Measurements from ENCODE around the gene ARSJ. TPM values are rescaled to one million over a fixed set of nuclear protein-coding genes. Genes with fewer than 3 reads are reported as not detected.

ARSJ gene
- total RNA-seq, 1 experiment from 2014 or later: not detected

DNA sequence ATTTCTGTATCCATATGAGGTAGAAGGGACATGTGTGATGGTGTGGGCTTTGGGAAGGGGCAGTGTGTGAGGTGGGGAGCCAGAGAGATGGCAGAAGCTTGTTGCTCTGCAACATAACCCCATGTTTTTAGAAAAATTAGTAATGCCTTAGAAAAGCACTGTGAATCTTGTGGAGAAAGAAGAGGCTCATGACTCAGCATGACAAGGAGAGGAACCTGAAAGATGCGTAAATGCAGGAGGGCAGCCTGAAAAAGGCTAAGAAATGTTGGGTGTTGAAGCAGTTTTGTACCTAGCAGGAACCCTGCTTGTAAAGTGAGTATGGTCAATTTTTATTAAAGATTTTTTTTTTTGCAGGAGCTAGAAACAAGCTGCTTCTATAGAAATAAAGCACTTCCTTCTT, 59.8 kb downstream of the ARSJ start:
- no peak overlapping the region for H3K4me2 ChIP-seq (ENCODE audit: low read depth, low read length, poor library complexity, severe bottlenecking)
- no peaks in the 10 kb centered on the region for H3K4me1 ChIP-seq (ENCODE audit: low read length)
- no peaks in the 10 kb centered on the region for H3K9me3 ChIP-seq (ENCODE audit: low read length)
- no peaks in the 10 kb centered on the region for H3K27me3 ChIP-seq (ENCODE audit: low read length)
- no peak overlapping the region for H3K9ac ChIP-seq (ENCODE audit: low read length)
- no peak overlapping the region for H2AFZ ChIP-seq (ENCODE audit: low read length)
- H3K36me3 ChIP-seq (ENCODE audit: insufficient read depth, low read length): no peaks in the 10 kb centered on the region
- H4K20me1 ChIP-seq (ENCODE audit: insufficient read depth, low read depth, low read length): no peaks in the 10 kb centered on the region
- H3K27ac ChIP-seq (ENCODE audit: low read length): no peak overlapping the region
- H3K79me2 ChIP-seq (ENCODE audit: low read length): no peaks in the 10 kb centered on the region
- no peaks in the 10 kb centered on the region for H3K9me2 ChIP-seq (replicated peaks; ENCODE audit: insufficient read depth, low read length)
- DNase-seq: no peak
- H3K4me3 ChIP-seq (ENCODE audit: low read length): no peak overlapping the region

DNA sequence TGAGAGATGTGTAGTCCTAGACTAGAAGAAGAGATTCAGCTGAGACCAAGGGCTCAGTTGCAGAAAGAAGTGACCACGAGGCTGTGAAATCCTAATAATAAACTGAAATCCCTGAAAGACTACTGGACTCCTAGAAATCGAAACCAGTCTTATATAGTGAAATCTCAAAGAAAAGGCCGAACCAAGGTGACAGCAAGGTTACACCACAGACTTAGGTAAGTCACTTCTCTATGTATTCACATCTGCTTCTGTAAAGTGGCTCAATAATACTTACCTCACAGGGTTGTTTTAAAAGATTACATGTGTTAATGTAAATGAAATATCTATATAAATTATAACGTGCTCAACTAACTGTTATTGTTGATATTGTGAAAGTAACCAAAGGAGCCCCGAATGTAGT, 60.3 kb downstream of the ARSJ start:
- Histone ChIP-seq H3K36me3 (ENCODE audit: insufficient read depth, low read length) (no peaks in the 10 kb centered on the region), H3K27me3 (ENCODE audit: low read length) (no peaks in the 10 kb centered on the region), H3K4me2 (ENCODE audit: low read depth, low read length, poor library complexity, severe bottlenecking) (no peak overlapping the region), H3K4me1 (ENCODE audit: low read length) (no peaks in the 10 kb centered on the region), H3K9me3 (ENCODE audit: low read length) (no peaks in the 10 kb centered on the region), H4K20me1 (ENCODE audit: insufficient read depth, low read depth, low read length) (no peaks in the 10 kb centered on the region), H3K4me3 (ENCODE audit: low read length) (no peak overlapping the region), H3K9me2 (replicated peaks; ENCODE audit: insufficient read depth, low read length) (no peaks in the 10 kb centered on the region), H2AFZ (ENCODE audit: low read length) (no peak overlapping the region), H3K9ac (ENCODE audit: low read length) (no peak overlapping the region), H3K27ac (ENCODE audit: low read length) (no peak overlapping the region), H3K79me2 (ENCODE audit: low read length) (no peaks in the 10 kb centered on the region)
- DNase-seq: no peak

DNA sequence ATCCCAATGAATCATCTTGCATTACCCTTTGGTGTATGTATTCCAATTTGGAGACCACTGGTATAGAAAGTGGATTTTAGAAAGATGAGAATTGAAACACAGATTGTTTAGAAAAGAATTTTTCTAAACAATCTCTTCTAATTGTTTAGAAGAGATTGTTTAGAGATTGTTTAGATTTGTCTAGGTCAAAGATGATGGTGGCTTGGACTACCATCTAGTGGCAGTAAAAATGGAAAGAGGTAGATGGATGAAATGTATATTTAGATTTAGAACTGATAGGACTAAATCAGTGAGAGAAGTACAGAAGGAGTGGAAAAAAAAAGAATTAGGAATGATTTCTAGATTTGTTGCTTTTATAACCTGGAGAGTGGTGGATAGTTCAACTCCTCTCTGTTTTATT, 70.6 kb downstream of the ARSJ start:
- H3K27me3 ChIP-seq (ENCODE audit: low read length): no peaks in the 10 kb centered on the region
- no peak overlapping the region for H3K4me2 ChIP-seq (ENCODE audit: low read depth, low read length, poor library complexity, severe bottlenecking)
- no peak overlapping the region for H3K9ac ChIP-seq (ENCODE audit: low read length)
- no peaks in the 10 kb centered on the region for H4K20me1 ChIP-seq (ENCODE audit: insufficient read depth, low read depth, low read length)
- no peaks in the 10 kb centered on the region for H3K9me2 ChIP-seq (replicated peaks; ENCODE audit: insufficient read depth, low read length)
- no peaks in the 10 kb centered on the region for H3K4me1 ChIP-seq (ENCODE audit: low read length)
- no peak overlapping the region for H3K4me3 ChIP-seq (ENCODE audit: low read length)
- H3K36me3 ChIP-seq (ENCODE audit: insufficient read depth, low read length): no peaks in the 10 kb centered on the region
- H3K27ac ChIP-seq (ENCODE audit: low read length): no peak overlapping the region
- no peak for DNase-seq
- H3K79me2 ChIP-seq (ENCODE audit: low read length): no peaks in the 10 kb centered on the region
- H3K9me3 ChIP-seq (ENCODE audit: low read length): no peaks in the 10 kb centered on the region
- no peak overlapping the region for H2AFZ ChIP-seq (ENCODE audit: low read length)

DNA sequence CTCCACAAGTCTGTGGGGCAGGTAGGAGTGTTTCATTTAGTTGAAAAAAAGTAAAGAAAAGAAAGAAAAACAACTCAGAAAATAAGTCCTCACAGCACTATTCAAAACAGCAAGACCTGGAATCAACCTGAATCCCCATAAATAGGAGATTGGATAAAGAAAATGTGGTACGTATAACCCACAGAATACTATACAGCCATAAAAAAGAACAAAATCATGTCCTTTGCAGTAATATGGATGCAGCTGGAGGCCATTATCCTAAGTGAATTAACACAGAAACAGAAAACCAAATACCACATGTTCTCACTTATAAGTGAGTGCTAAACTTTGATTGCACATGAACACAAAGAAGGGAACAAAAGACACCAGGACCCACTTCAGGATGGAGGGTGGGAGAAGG, 71.9 kb downstream of the ARSJ start:
- H3K4me3 ChIP-seq (ENCODE audit: low read length): no peak overlapping the region
- H3K9me3 ChIP-seq (ENCODE audit: low read length): no peaks in the 10 kb centered on the region
- H3K79me2 ChIP-seq (ENCODE audit: low read length): no peaks in the 10 kb centered on the region
- H2AFZ ChIP-seq (ENCODE audit: low read length): no peak overlapping the region
- H3K9ac ChIP-seq (ENCODE audit: low read length): no peak overlapping the region
- no peak for DNase-seq
- no peaks in the 10 kb centered on the region for H3K4me1 ChIP-seq (ENCODE audit: low read length)
- H4K20me1 ChIP-seq (ENCODE audit: insufficient read depth, low read depth, low read length): no peaks in the 10 kb centered on the region
- no peak overlapping the region for H3K4me2 ChIP-seq (ENCODE audit: low read depth, low read length, poor library complexity, severe bottlenecking)
- no peaks in the 10 kb centered on the region for H3K9me2 ChIP-seq (replicated peaks; ENCODE audit: insufficient read depth, low read length)
- no peaks in the 10 kb centered on the region for H3K36me3 ChIP-seq (ENCODE audit: insufficient read depth, low read length)
- no peak overlapping the region for H3K27ac ChIP-seq (ENCODE audit: low read length)
- no peaks in the 10 kb centered on the region for H3K27me3 ChIP-seq (ENCODE audit: low read length)

DNA sequence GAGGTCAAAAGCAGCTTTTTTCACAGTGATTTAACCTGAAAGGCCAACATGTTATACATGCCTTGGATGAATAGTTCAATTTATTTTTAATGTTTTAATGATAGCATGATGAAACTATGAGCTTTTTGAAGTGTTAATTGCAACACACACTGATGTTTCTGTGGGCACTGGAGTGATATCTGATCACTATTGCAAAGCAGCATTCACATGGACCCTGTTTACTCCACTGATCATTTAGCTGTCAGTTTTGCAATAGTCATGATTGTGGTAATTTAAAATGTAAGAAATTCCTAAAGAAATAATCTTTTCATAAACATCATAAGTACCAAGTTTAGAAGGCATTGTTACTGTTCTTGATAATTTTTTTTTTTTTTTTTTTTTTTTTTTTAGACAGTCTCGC, 74.1 kb downstream of the ARSJ start:
- Histone ChIP-seq H3K9ac (ENCODE audit: low read length) (no peak overlapping the region), H2AFZ (ENCODE audit: low read length) (no peak overlapping the region), H3K4me2 (ENCODE audit: low read depth, low read length, poor library complexity, severe bottlenecking) (no peak overlapping the region), H3K4me1 (ENCODE audit: low read length) (no peaks in the 10 kb centered on the region), H3K4me3 (ENCODE audit: low read length) (no peak overlapping the region), H3K79me2 (ENCODE audit: low read length) (no peaks in the 10 kb centered on the region), H3K9me3 (ENCODE audit: low read length) (no peaks in the 10 kb centered on the region), H3K27me3 (ENCODE audit: low read length) (no peaks in the 10 kb centered on the region), H4K20me1 (ENCODE audit: insufficient read depth, low read depth, low read length) (no peaks in the 10 kb centered on the region), H3K27ac (ENCODE audit: low read length) (no peak overlapping the region), H3K36me3 (ENCODE audit: insufficient read depth, low read length) (no peaks in the 10 kb centered on the region), H3K9me2 (replicated peaks; ENCODE audit: insufficient read depth, low read length) (no peaks in the 10 kb centered on the region)
- DNase-seq: no peak

DNA sequence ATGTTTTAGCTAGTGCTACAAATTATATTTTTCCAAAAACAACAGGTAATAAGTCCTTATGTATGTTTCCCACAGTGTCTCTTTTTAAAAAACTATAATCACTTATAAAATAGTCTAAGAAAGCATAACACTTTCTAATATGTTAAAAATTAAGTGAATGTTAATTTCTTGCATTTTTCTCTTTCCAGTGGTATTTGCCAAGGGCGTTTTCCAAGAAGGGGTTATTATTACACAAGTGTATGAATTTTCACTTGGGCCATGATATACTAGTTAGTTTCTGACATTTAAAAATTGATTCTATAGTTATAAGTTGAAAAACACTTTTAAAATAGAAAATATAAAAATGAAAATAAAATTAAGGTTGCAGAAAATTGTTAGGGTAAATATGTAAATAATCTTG, 74.6 kb downstream of the ARSJ start:
- Histone ChIP-seq H3K4me2 (ENCODE audit: low read depth, low read length, poor library complexity, severe bottlenecking) (no peak overlapping the region), H3K27me3 (ENCODE audit: low read length) (no peaks in the 10 kb centered on the region), H3K4me3 (ENCODE audit: low read length) (no peak overlapping the region), H4K20me1 (ENCODE audit: insufficient read depth, low read depth, low read length) (no peaks in the 10 kb centered on the region), H2AFZ (ENCODE audit: low read length) (no peak overlapping the region), H3K79me2 (ENCODE audit: low read length) (no peaks in the 10 kb centered on the region), H3K9ac (ENCODE audit: low read length) (no peak overlapping the region), H3K36me3 (ENCODE audit: insufficient read depth, low read length) (no peaks in the 10 kb centered on the region), H3K9me3 (ENCODE audit: low read length) (no peaks in the 10 kb centered on the region), H3K27ac (ENCODE audit: low read length) (no peak overlapping the region), H3K9me2 (replicated peaks; ENCODE audit: insufficient read depth, low read length) (no peaks in the 10 kb centered on the region), H3K4me1 (ENCODE audit: low read length) (no peaks in the 10 kb centered on the region)
- no peak for DNase-seq

DNA sequence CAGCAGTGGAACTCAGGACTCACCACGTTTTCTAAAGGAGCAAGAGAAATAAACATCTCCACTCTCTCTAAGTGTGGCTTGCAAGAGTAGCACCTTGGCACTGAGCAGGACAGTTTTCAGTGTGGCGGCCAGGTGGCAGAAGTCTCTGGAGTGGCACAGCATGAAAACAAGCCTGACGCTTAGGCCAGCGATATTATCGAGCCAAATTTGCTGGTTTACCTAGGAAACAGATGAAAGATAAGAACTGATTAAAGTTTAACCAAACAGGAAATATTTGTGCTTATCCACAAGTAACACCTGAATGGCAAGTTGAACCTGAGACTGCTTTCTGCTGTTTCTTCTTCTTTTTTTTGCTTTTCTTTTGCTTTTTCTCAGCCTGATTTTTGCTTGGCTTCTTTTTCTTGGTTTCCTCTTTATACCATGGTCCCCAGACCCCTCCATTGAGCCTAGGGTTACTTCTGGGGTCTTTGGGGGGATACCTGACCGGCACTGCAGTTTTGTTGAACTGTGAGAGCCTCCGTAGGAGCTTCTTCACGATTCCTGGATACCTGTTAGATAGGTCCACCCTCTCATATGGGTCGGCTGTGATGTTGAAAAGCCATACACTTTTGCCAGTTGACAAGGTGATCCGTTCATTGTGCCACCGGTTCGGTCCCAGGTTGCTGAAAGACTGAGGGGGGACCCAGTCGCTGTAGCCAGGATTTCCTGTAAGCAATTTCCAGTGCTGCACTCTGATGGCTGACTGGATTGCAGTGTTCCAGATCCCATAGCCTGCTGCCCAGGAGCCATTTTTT, 77.3 kb downstream of the ARSJ start:
- no peak overlapping the region for H3K9ac ChIP-seq (ENCODE audit: low read length)
- H3K9me3 ChIP-seq (ENCODE audit: low read length): no peaks in the 10 kb centered on the region
- H3K27ac ChIP-seq (ENCODE audit: low read length): no peak overlapping the region
- no peaks in the 10 kb centered on the region for H3K36me3 ChIP-seq (ENCODE audit: insufficient read depth, low read length)
- no peaks in the 10 kb centered on the region for H3K79me2 ChIP-seq (ENCODE audit: low read length)
- H3K27me3 ChIP-seq (ENCODE audit: low read length): no peaks in the 10 kb centered on the region; the same call in 1 of the 2 replicates
- no peak overlapping the region for H2AFZ ChIP-seq (ENCODE audit: low read length)
- H3K4me3 ChIP-seq (ENCODE audit: low read length): no peak overlapping the region
- no peak for DNase-seq
- no peaks in the 10 kb centered on the region for H3K4me1 ChIP-seq (ENCODE audit: low read length)
- H4K20me1 ChIP-seq (ENCODE audit: insufficient read depth, low read depth, low read length): no peaks in the 10 kb centered on the region
- H3K4me2 ChIP-seq (ENCODE audit: low read depth, low read length, poor library complexity, severe bottlenecking): no peak overlapping the region
- H3K9me2 ChIP-seq (replicated peaks; ENCODE audit: insufficient read depth, low read length): no peaks in the 10 kb centered on the region

DNA sequence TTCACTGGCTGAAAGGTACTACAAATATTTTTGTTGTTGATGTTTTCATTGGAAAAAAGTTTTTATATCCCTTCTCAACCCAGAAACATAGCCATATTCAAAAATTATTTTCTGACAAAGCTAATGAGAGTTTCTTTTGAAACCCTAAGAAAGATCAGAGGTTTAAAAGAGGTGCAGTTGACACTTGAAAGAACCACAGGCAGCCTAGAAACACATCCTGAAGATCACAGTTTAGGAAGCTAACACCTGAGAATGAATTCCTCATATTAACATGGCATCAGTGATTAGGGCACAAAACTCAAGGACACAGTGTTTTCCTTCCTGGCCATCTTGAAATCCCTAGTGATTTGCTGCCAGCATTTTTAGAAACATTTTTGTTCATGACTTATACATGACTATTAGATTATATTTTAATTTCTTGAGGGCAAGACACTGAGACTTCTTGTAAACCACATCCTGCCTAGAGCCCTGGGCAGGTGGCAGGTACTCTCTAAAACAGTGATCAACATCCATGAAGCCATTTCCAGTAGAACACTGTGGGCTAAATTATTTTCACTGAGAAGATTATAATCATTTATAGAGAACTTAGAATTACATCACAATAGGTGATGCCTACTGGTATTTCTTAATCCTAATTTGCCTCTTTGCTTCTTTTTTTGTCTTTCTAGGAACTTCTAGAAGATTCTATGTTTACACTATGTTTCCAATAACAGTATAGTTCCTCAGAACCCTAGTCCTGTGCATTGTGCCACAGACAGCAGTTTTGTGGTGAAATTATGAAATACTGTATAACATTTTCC, 80.0 kb downstream of the ARSJ start:
- H3K9me2 ChIP-seq (replicated peaks; ENCODE audit: insufficient read depth, low read length): no peaks in the 10 kb centered on the region
- H3K79me2 ChIP-seq (ENCODE audit: low read length): no peaks in the 10 kb centered on the region
- no peak overlapping the region for H2AFZ ChIP-seq (ENCODE audit: low read length)
- H4K20me1 ChIP-seq (ENCODE audit: insufficient read depth, low read depth, low read length): no peaks in the 10 kb centered on the region
- no peak overlapping the region for H3K27ac ChIP-seq (ENCODE audit: low read length)
- DNase-seq: no peak
- no peak overlapping the region for H3K4me2 ChIP-seq (ENCODE audit: low read depth, low read length, poor library complexity, severe bottlenecking)
- no peak overlapping the region for H3K4me3 ChIP-seq (ENCODE audit: low read length)
- H3K4me1 ChIP-seq (ENCODE audit: low read length): no peaks in the 10 kb centered on the region
- H3K9ac ChIP-seq (ENCODE audit: low read length): no peak overlapping the region
- H3K36me3 ChIP-seq (ENCODE audit: insufficient read depth, low read length): no peaks in the 10 kb centered on the region
- no peaks in the 10 kb centered on the region; the same call in 1 of the 2 replicates for H3K27me3 ChIP-seq (ENCODE audit: low read length)
- no peaks in the 10 kb centered on the region for H3K9me3 ChIP-seq (ENCODE audit: low read length)
